ENCODE measurements around the gene LYZL6. TPM values are rescaled to one million over a fixed set of nuclear protein-coding genes. Genes with fewer than 3 reads are reported as not detected.

LYZL6 gene
- total and polyA plus RNA-seq, 10 donors = not detected

- Histone ChIP-seq H3K27me3 (replicated peaks in 1 of 7) (no peaks in the 10 kb centered on the region), H3K4me1 (peaks cover 0 to 2% (median under 1%) of the 10 kb centered on the region in 6 donors), H3K9me3 (no peaks in the 10 kb centered on the region), H3K4me3 (no peak overlapping the region), H3K27ac (no peak overlapping the region), H3K36me3 (no peaks in the 10 kb centered on the region)
- DNase-seq = no peak
- intact Hi-C loops (cut with DNase I; ENCODE audit: low total_unique reads) = no loop called here
- TF ChIP-seq CTCF (IDR thresholded peaks at IDR 0.05 in 8 of 11, conservative IDR thresholded peaks at IDR 0.05 in 3 of 11) (no peak), POLR2A (IDR thresholded peaks at IDR 0.05) (no peak), POLR2AphosphoS5 (IDR thresholded peaks at IDR 0.05) (no peak)
- WGBS, 5 donors = 90 to 95% (median 93%) methylated on average over 5 of the region's 5 CpGs
Observed at GRCh38 chr17:35936063-35936462, 7.5 kb downstream of the LYZL6 start.

DNA sequence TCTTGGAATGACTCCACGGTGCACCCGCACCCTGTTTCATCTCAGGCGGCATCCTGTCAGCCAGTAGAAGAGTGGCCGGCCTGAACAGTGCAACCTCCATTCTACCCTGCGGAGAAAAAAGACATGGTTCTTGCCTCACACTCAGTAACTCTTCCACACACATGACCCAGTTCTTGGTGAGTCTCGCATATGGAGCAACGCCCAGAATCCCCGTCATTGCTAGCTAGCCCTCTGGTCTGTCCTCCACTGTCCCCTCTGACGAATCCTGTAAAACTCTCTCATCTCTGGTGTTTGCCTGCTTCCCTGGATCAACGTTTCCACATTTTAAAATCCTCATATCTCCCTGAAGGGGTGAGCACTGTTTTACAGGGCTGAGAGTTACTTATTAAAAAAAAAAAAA, 8.8 kb downstream of the LYZL6 start:
- no peaks in the 10 kb centered on the region for H3K9me3 ChIP-seq
- peaks cover 0 to 11% (median 0%) of the 10 kb centered on the region in 7 donors for H3K27me3 ChIP-seq (replicated peaks in 1 of 7)
- 86 to 94% (median 91%) methylated on average over 10 of the region's 10 CpGs for WGBS, 5 donors
- no peak for TF ChIP-seq POLR2AphosphoS5 (IDR thresholded peaks at IDR 0.05)
- TF ChIP-seq CTCF (IDR thresholded peaks at IDR 0.05 in 8 of 11, conservative IDR thresholded peaks at IDR 0.05 in 3 of 11) = no peak
- H3K4me1 ChIP-seq = peaks cover 4 to 15% (median 13%) of the 10 kb centered on the region in 6 donors
- intact Hi-C loops (cut with DNase I; ENCODE audit: low total_unique reads) = no loop called here
- no peak for DNase-seq
- H3K27ac ChIP-seq = no peak overlapping the region
- no peaks in the 10 kb centered on the region for H3K36me3 ChIP-seq
- H3K4me3 ChIP-seq = no peak overlapping the region

GRCh38 chr17:35932586-35932985, 10.9 kb downstream of the LYZL6 start:
- H3K4me1 ChIP-seq = peaks cover 4 to 20% (median 14%) of the 10 kb centered on the region in 6 donors
- no peak for TF ChIP-seq POLR2A (IDR thresholded peaks at IDR 0.05)
- TF ChIP-seq CTCF (IDR thresholded peaks at IDR 0.05 in 8 of 11, conservative IDR thresholded peaks at IDR 0.05 in 3 of 11) = no peak
- no peak for TF ChIP-seq POLR2AphosphoS5 (IDR thresholded peaks at IDR 0.05)
- intact Hi-C loops (cut with DNase I; ENCODE audit: low total_unique reads) = no loop called here
- H3K9me3 ChIP-seq = no peaks in the 10 kb centered on the region
- H3K4me3 ChIP-seq = no peak overlapping the region
- H3K36me3 ChIP-seq = no peaks in the 10 kb centered on the region
- peak overlapping the region in 1 of 8 donors; percentile 11 for H3K27ac ChIP-seq
- DNase-seq = no peak
- H3K27me3 ChIP-seq (replicated peaks in 1 of 7) = peaks cover 0 to 26% (median 0%) of the 10 kb centered on the region in 7 donors

DNA sequence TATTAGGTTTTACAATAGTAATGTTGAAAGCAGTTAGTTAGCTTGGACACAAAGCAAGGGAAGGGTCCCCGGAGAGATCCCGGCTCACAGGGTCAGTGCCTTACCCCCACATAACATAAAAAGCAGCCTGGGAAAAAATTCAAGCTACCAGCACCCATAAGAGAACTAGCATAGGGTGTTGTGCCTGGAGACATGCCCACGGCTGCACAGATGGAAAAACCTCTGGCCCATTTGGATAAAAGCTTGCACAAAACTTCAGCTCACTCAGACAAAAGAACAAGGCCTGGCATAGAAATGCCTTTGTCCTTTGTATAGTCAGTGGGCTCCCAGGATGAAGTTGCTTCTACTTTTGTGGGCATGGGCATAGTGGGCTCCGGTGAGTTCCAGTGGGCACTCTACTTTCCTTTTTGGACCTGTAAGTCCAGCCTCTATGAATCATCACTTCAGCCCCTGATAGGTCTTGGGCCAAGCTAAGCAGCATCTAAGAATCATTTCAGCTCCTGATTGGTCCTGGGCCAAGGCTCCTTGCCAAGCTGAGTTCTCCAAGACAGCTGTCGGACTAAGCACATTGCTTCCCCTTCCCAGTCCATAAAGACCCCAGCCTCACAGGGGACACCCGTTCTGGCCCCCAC, 11.6 kb downstream of the LYZL6 start:
- no peaks in the 10 kb centered on the region for H3K9me3 ChIP-seq
- H3K36me3 ChIP-seq = no peaks in the 10 kb centered on the region
- DNase-seq = no peak
- intact Hi-C loops (cut with DNase I; ENCODE audit: low total_unique reads) = no loop called here
- H3K4me1 ChIP-seq = peaks cover 4 to 20% (median 14%) of the 10 kb centered on the region in 6 donors
- H3K27ac ChIP-seq = peak overlapping the region in 1 of 8 donors; percentile 11
- H3K27me3 ChIP-seq (replicated peaks in 1 of 7) = peaks cover 0 to 26% (median 0%) of the 10 kb centered on the region in 7 donors
- WGBS, 5 donors = 87 to 89% (median 88%) methylated on average over 6 of the region's 6 CpGs
- TF ChIP-seq POLR2A (IDR thresholded peaks at IDR 0.05) (no peak), CTCF (IDR thresholded peaks at IDR 0.05 in 8 of 11, conservative IDR thresholded peaks at IDR 0.05 in 3 of 11) (no peak), POLR2AphosphoS5 (IDR thresholded peaks at IDR 0.05) (no peak)
- H3K4me3 ChIP-seq = no peak overlapping the region
